Measurements from ENCODE around the gene FBXL17. TPM values are rescaled to one million over a fixed set of nuclear protein-coding genes. Genes with fewer than 3 reads are reported as not detected.

FBXL17 gene
- total RNA-seq, 2 experiments from 2014 or later = 6.6 to 9.4 TPM

GRCh38 chr5:107868650-107869409 is 513.1 kb downstream of the FBXL17 start:
- Mint-ChIP-seq H3K4me3 (no peak overlapping the region), H3K27me3 (ENCODE audit: low read depth) (no peaks in the 10 kb centered on the region), H3K36me3 (ENCODE audit: low read depth) (peaks cover 3% of the 10 kb centered on the region), H3K27ac (no peak overlapping the region), H3K9me3 (ENCODE audit: insufficient read depth) (no peaks in the 10 kb centered on the region), H3K4me1 (ENCODE audit: low read depth) (no peaks in the 10 kb centered on the region)
- ChIA-PET POLR2A (no interaction called here), CTCF (no interaction called here)
- ATAC-seq (no peak), DNase-seq (no peak)

GRCh38 chr5:107867266-107867665 is 514.6 kb downstream of the FBXL17 start:
- Mint-ChIP-seq H3K4me3 (no peak overlapping the region), H3K27ac (no peak overlapping the region), H3K9me3 (ENCODE audit: insufficient read depth) (no peaks in the 10 kb centered on the region), H3K36me3 (ENCODE audit: low read depth) (peaks cover 3% of the 10 kb centered on the region), H3K4me1 (ENCODE audit: low read depth) (no peaks in the 10 kb centered on the region), H3K27me3 (ENCODE audit: low read depth) (no peaks in the 10 kb centered on the region)
- POLR2A ChIA-PET = no interaction called here
- ATAC-seq (no peak), DNase-seq (no peak)
- CTCF ChIA-PET = no interaction called here

- Mint-ChIP-seq H3K36me3 (ENCODE audit: low read depth) (peaks cover 3% of the 10 kb centered on the region), H3K27me3 (ENCODE audit: low read depth) (no peaks in the 10 kb centered on the region), H3K9me3 (ENCODE audit: insufficient read depth) (no peaks in the 10 kb centered on the region), H3K27ac (no peak overlapping the region), H3K4me1 (ENCODE audit: low read depth) (no peaks in the 10 kb centered on the region), H3K4me3 (no peak overlapping the region)
- CTCF ChIA-PET = no interaction called here
- POLR2A ChIA-PET = no interaction called here
- ATAC-seq (no peak), DNase-seq (no peak)
Observed at GRCh38 chr5:107864793-107865192, 517.1 kb downstream of the FBXL17 start.

GRCh38 chr5:107863125-107863524 is 518.8 kb downstream of the FBXL17 start:
- POLR2A ChIA-PET = no interaction called here
- Mint-ChIP-seq H3K4me1 (ENCODE audit: low read depth) (no peaks in the 10 kb centered on the region), H3K36me3 (ENCODE audit: low read depth) (peaks cover 3% of the 10 kb centered on the region), H3K27ac (no peak overlapping the region), H3K27me3 (ENCODE audit: low read depth) (no peaks in the 10 kb centered on the region), H3K4me3 (no peak overlapping the region), H3K9me3 (ENCODE audit: insufficient read depth) (no peaks in the 10 kb centered on the region)
- ATAC-seq (no peak), DNase-seq (no peak)
- CTCF ChIA-PET = no interaction called here

- DNase-seq (no peak), ATAC-seq (no peak)
- Mint-ChIP-seq H3K4me1 (ENCODE audit: low read depth) (no peaks in the 10 kb centered on the region), H3K27me3 (ENCODE audit: low read depth) (no peaks in the 10 kb centered on the region), H3K27ac (no peak overlapping the region), H3K4me3 (no peak overlapping the region), H3K9me3 (ENCODE audit: insufficient read depth) (no peaks in the 10 kb centered on the region), H3K36me3 (ENCODE audit: low read depth) (peaks cover 3% of the 10 kb centered on the region)
- ChIA-PET POLR2A (no interaction called here), CTCF (no interaction called here)
Observed at GRCh38 chr5:107861565-107861964, 520.3 kb downstream of the FBXL17 start.

- ATAC-seq = no peak
- no peaks in the 10 kb centered on the region for H3K4me1 Mint-ChIP-seq (ENCODE audit: low read depth)
- no peak overlapping the region for H3K27ac Mint-ChIP-seq
- no peak overlapping the region for H3K4me3 Mint-ChIP-seq
- CTCF ChIA-PET = no interaction called here
- DNase-seq = no peak
- POLR2A ChIA-PET = no interaction called here
- peaks cover 3% of the 10 kb centered on the region for H3K36me3 Mint-ChIP-seq (ENCODE audit: low read depth)
- no peaks in the 10 kb centered on the region for H3K27me3 Mint-ChIP-seq (ENCODE audit: low read depth)
- no peaks in the 10 kb centered on the region for H3K9me3 Mint-ChIP-seq (ENCODE audit: insufficient read depth)
Observed at GRCh38 chr5:107860044-107860443, 521.9 kb downstream of the FBXL17 start.

GRCh38 chr5:107858788-107859187 is 523.1 kb downstream of the FBXL17 start:
- no peaks in the 10 kb centered on the region for H3K36me3 Mint-ChIP-seq (ENCODE audit: low read depth)
- H3K27ac Mint-ChIP-seq = no peak overlapping the region
- ChIA-PET POLR2A (no interaction called here), CTCF (no interaction called here)
- DNase-seq = no peak
- peaks cover 2% of the 10 kb centered on the region for H3K27me3 Mint-ChIP-seq (ENCODE audit: low read depth)
- ATAC-seq = no peak
- H3K4me1 Mint-ChIP-seq (ENCODE audit: low read depth) = no peaks in the 10 kb centered on the region
- H3K4me3 Mint-ChIP-seq = no peak overlapping the region
- no peaks in the 10 kb centered on the region for H3K9me3 Mint-ChIP-seq (ENCODE audit: insufficient read depth)

- CTCF ChIA-PET = no interaction called here
- DNase-seq (no peak), ATAC-seq (no peak)
- POLR2A ChIA-PET = no interaction called here
- Mint-ChIP-seq H3K4me1 (ENCODE audit: low read depth) (no peaks in the 10 kb centered on the region), H3K9me3 (ENCODE audit: insufficient read depth) (no peaks in the 10 kb centered on the region), H3K27me3 (ENCODE audit: low read depth) (peaks cover 2% of the 10 kb centered on the region), H3K27ac (no peak overlapping the region), H3K36me3 (ENCODE audit: low read depth) (no peaks in the 10 kb centered on the region), H3K4me3 (no peak overlapping the region)
Observed at GRCh38 chr5:107858324-107858723, 523.6 kb downstream of the FBXL17 start.

GRCh38 chr5:107857785-107858184 is 524.1 kb downstream of the FBXL17 start:
- Mint-ChIP-seq H3K4me3 (no peak overlapping the region), H3K27ac (no peak overlapping the region), H3K36me3 (ENCODE audit: low read depth) (no peaks in the 10 kb centered on the region), H3K27me3 (ENCODE audit: low read depth) (peaks cover 2% of the 10 kb centered on the region), H3K9me3 (ENCODE audit: insufficient read depth) (no peaks in the 10 kb centered on the region), H3K4me1 (ENCODE audit: low read depth) (no peaks in the 10 kb centered on the region)
- ChIA-PET CTCF (no interaction called here), POLR2A (no interaction called here)
- ATAC-seq (no peak), DNase-seq (no peak)

GRCh38 chr5:107855171-107855570 is 526.7 kb downstream of the FBXL17 start:
- ChIA-PET POLR2A (no interaction called here), CTCF (no interaction called here)
- no peak for DNase-seq
- Mint-ChIP-seq H3K36me3 (ENCODE audit: low read depth) (no peaks in the 10 kb centered on the region), H3K27me3 (ENCODE audit: low read depth) (peaks cover 7% of the 10 kb centered on the region), H3K4me1 (ENCODE audit: low read depth) (no peaks in the 10 kb centered on the region), H3K27ac (no peak overlapping the region), H3K4me3 (no peak overlapping the region), H3K9me3 (ENCODE audit: insufficient read depth) (no peaks in the 10 kb centered on the region)
- ATAC-seq = no peak

GRCh38 chr5:107853696-107854095 is 528.2 kb downstream of the FBXL17 start:
- ChIA-PET CTCF (no interaction called here), POLR2A (no interaction called here)
- H3K4me1 Mint-ChIP-seq (ENCODE audit: low read depth) = no peaks in the 10 kb centered on the region
- H3K4me3 Mint-ChIP-seq = no peak overlapping the region
- peaks cover 7% of the 10 kb centered on the region for H3K27me3 Mint-ChIP-seq (ENCODE audit: low read depth)
- DNase-seq (no peak), ATAC-seq (no peak)
- no peaks in the 10 kb centered on the region for H3K9me3 Mint-ChIP-seq (ENCODE audit: insufficient read depth)
- H3K27ac Mint-ChIP-seq = no peak overlapping the region
- H3K36me3 Mint-ChIP-seq (ENCODE audit: low read depth) = no peaks in the 10 kb centered on the region

- no peak overlapping the region for H3K4me3 Mint-ChIP-seq
- H3K4me1 Mint-ChIP-seq (ENCODE audit: low read depth) = no peaks in the 10 kb centered on the region
- DNase-seq (no peak), ATAC-seq (no peak)
- H3K27ac Mint-ChIP-seq = no peak overlapping the region
- no peaks in the 10 kb centered on the region for H3K36me3 Mint-ChIP-seq (ENCODE audit: low read depth)
- POLR2A ChIA-PET = no interaction called here
- CTCF ChIA-PET = interaction anchor here (0.5 kb wide), 1 partner anchor 605 kb away, joined by 3 read pairs; no protein-coding TSS in a partner anchor
- no peaks in the 10 kb centered on the region for H3K9me3 Mint-ChIP-seq (ENCODE audit: insufficient read depth)
- peaks cover 7% of the 10 kb centered on the region for H3K27me3 Mint-ChIP-seq (ENCODE audit: low read depth)
Observed at GRCh38 chr5:107853031-107853430, 528.9 kb downstream of the FBXL17 start.

- H3K4me1 Mint-ChIP-seq (ENCODE audit: low read depth) = no peaks in the 10 kb centered on the region
- ATAC-seq (no peak), DNase-seq (no peak)
- no peaks in the 10 kb centered on the region for H3K36me3 Mint-ChIP-seq (ENCODE audit: low read depth)
- H3K27ac Mint-ChIP-seq = no peak overlapping the region
- no peak overlapping the region for H3K4me3 Mint-ChIP-seq
- ChIA-PET POLR2A (no interaction called here), CTCF (no interaction called here)
- H3K27me3 Mint-ChIP-seq (ENCODE audit: low read depth) = peaks cover 18% of the 10 kb centered on the region
- peaks cover 3% of the 10 kb centered on the region for H3K9me3 Mint-ChIP-seq (ENCODE audit: insufficient read depth)
Observed at GRCh38 chr5:107849118-107849517, 532.8 kb downstream of the FBXL17 start.
